ENCODE data around the gene SPX. TPM values are rescaled to one million over a fixed set of nuclear protein-coding genes. Genes with fewer than 3 reads are reported as not detected.

Gene SPX
- total RNA-seq, 1 donor from 2014 or later, result 4.4 TPM

DNA sequence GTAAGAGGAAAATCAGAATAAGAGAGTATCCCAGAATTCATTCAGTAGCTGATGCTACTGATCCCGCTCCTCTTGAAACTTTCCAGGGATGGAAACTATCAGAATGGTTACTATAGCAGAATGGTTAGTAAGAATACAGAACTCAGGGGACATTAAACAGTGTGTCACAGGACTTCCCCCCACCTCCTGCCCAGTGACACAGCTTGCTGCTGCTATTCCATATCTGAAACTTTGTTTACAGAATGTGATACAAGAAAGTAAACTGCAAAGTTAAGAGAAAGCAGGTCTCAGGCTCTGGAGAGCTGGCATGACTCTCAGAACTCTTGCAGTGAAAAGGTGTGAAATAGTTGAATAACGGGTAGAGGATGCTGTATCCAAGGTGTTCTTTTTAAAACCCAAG is 3.4 kb downstream of the SPX start:
- Mint-ChIP-seq H3K9me3 (ENCODE audit: low read depth) (peaks cover under 1% of the 10 kb centered on the region), H3K27ac (ENCODE audit: unreplicated experiment) (no peak overlapping the region), H3K4me3 (ENCODE audit: unreplicated experiment) (no peak overlapping the region), H3K27me3 (ENCODE audit: low read depth) (no peaks in the 10 kb centered on the region), H3K4me1 (ENCODE audit: low read depth) (peaks cover 28% of the 10 kb centered on the region), H3K36me3 (ENCODE audit: low read depth) (no peaks in the 10 kb centered on the region)
- TF ChIP-seq, protein P1, sequence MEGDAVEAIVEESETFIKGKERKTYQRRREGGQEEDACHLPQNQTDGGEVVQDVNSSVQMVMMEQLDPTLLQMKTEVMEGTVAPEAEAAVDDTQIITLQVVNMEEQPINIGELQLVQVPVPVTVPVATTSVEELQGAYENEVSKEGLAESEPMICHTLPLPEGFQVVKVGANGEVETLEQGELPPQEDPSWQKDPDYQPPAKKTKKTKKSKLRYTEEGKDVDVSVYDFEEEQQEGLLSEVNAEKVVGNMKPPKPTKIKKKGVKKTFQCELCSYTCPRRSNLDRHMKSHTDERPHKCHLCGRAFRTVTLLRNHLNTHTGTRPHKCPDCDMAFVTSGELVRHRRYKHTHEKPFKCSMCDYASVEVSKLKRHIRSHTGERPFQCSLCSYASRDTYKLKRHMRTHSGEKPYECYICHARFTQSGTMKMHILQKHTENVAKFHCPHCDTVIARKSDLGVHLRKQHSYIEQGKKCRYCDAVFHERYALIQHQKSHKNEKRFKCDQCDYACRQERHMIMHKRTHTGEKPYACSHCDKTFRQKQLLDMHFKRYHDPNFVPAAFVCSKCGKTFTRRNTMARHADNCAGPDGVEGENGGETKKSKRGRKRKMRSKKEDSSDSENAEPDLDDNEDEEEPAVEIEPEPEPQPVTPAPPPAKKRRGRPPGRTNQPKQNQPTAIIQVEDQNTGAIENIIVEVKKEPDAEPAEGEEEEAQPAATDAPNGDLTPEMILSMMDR (IDR thresholded peaks at IDR 0.05), result no peak
- no peak for DNase-seq (ENCODE audit: low spot score)

DNA sequence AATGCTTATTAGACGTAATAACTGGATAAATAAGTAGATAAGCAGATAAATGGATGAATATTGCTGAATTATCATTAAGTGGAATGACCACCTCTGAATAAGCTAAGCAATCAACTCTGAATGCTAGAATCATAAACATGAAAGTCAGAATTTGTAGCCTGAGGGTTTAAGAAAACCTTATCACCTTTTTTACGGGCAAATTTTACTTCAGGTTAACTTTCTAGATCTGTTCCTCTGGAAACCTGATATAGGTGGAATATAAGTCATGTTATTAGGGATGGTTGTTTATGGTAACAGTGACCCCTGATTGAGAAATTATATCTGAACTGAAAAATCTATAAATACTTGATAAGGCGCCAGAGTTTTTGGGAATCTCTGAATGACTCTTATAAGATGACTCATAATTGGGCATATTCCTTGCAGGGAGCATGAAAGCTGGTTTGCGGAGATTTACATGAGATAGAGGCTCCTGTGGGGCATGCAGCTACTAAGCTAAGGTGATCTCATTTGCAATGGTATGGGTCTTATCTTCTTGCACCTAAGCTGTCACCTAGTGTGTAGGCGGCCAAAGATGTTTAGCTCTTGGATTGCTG is 12.1 kb downstream of the SPX start:
- DNase-seq (ENCODE audit: low spot score), result no peak
- Mint-ChIP-seq H3K9me3 (ENCODE audit: low read depth) (no peaks in the 10 kb centered on the region), H3K4me1 (ENCODE audit: low read depth) (no peaks in the 10 kb centered on the region), H3K36me3 (ENCODE audit: low read depth) (no peaks in the 10 kb centered on the region), H3K27ac (ENCODE audit: unreplicated experiment) (no peak overlapping the region), H3K27me3 (ENCODE audit: low read depth) (no peaks in the 10 kb centered on the region), H3K4me3 (ENCODE audit: unreplicated experiment) (no peak overlapping the region)
- TF ChIP-seq, protein P1 (IDR thresholded peaks at IDR 0.05), result no peak

DNA sequence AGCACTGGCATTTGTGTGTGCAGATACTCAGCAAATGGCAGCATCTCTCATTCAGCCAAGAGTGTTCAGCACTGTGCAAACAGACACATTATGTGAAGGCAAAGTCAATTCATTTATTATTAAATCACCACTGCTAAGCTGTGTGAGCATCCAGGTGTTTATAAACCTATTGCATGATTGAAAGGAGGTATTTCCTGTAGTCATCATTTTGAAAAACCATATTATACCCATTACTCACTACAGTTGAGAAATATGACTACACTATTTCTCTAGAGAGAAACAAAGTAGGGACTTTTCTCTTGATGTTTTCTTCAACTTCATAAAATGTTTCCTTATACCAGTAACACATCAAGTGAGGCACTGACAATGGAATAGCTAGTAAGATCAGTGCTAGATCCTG is 13.7 kb downstream of the SPX start:
- Mint-ChIP-seq H3K4me3 (ENCODE audit: unreplicated experiment) (no peak overlapping the region), H3K9me3 (ENCODE audit: low read depth) (no peaks in the 10 kb centered on the region), H3K27ac (ENCODE audit: unreplicated experiment) (no peak overlapping the region), H3K36me3 (ENCODE audit: low read depth) (no peaks in the 10 kb centered on the region), H3K27me3 (ENCODE audit: low read depth) (no peaks in the 10 kb centered on the region), H3K4me1 (ENCODE audit: low read depth) (no peaks in the 10 kb centered on the region)
- no peak for DNase-seq (ENCODE audit: low spot score)
- TF ChIP-seq, protein P1 (IDR thresholded peaks at IDR 0.05), result no peak

DNA sequence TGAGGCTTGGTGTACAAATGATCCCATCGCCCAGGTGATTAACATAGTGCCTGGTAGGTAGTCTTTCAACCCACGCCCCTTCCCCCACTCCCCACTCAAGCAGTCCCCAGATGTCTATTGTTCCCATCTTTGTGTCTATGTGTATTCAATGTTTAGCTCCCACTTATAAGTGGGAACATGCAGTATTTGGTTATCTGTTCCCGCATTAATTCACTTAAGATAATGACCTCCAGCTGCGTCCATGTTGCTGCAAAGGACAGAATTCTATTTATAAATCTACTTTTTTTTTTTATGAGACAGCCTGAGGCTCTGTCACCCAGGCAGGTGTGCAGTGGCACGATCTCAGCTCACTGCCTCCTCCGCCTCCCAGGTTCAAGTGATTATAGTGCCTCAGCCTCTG is 15.7 kb downstream of the SPX start:
- TF ChIP-seq, protein P1 (IDR thresholded peaks at IDR 0.05), result no peak
- H3K9me3 Mint-ChIP-seq (ENCODE audit: low read depth), result no peaks in the 10 kb centered on the region
- no peaks in the 10 kb centered on the region for H3K4me1 Mint-ChIP-seq (ENCODE audit: low read depth)
- no peak for DNase-seq (ENCODE audit: low spot score)
- H3K27ac Mint-ChIP-seq (ENCODE audit: unreplicated experiment), result no peak overlapping the region
- no peak overlapping the region for H3K4me3 Mint-ChIP-seq (ENCODE audit: unreplicated experiment)
- H3K36me3 Mint-ChIP-seq (ENCODE audit: low read depth), result no peaks in the 10 kb centered on the region
- H3K27me3 Mint-ChIP-seq (ENCODE audit: low read depth), result no peaks in the 10 kb centered on the region

DNA sequence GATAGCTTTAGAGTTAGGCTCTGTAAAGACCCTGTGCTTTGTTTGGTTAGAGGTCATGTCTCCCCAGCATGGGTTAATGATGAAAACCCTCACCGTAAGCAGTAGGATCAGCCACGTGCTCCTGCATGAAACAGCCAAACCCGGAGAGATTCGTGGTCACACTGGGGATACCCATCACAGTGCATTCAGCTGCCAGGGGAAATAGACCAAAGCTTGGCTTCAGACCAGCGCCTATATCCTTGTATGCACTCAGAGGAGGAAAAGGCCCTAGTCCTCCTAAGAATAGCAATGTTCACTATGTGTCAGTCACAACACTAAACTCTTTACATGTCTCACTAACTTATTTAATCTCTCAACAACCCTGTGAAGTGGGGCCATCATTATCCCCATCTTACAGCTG is 16.3 kb downstream of the SPX start:
- Mint-ChIP-seq H3K36me3 (ENCODE audit: low read depth) (no peaks in the 10 kb centered on the region), H3K9me3 (ENCODE audit: low read depth) (no peaks in the 10 kb centered on the region), H3K4me1 (ENCODE audit: low read depth) (no peaks in the 10 kb centered on the region), H3K27me3 (ENCODE audit: low read depth) (no peaks in the 10 kb centered on the region), H3K4me3 (ENCODE audit: unreplicated experiment) (no peak overlapping the region), H3K27ac (ENCODE audit: unreplicated experiment) (no peak overlapping the region)
- TF ChIP-seq, protein P1 (IDR thresholded peaks at IDR 0.05), result no peak
- DNase-seq (ENCODE audit: low spot score), result no peak
